ENCODE results near the gene GPRC5A.

GPRC5A gene

DNA sequence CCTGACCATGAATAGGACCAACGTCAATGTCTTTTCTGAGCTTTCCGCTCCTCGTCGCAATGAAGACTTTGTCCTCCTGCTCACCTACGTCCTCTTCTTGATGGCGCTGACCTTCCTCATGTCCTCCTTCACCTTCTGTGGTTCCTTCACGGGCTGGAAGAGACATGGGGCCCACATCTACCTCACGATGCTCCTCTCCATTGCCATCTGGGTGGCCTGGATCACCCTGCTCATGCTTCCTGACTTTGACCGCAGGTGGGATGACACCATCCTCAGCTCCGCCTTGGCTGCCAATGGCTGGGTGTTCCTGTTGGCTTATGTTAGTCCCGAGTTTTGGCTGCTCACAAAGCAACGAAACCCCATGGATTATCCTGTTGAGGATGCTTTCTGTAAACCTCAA lies 17.3 kb downstream of the GPRC5A start:
- CTCF ChIA-PET, result no interaction called here

DNA sequence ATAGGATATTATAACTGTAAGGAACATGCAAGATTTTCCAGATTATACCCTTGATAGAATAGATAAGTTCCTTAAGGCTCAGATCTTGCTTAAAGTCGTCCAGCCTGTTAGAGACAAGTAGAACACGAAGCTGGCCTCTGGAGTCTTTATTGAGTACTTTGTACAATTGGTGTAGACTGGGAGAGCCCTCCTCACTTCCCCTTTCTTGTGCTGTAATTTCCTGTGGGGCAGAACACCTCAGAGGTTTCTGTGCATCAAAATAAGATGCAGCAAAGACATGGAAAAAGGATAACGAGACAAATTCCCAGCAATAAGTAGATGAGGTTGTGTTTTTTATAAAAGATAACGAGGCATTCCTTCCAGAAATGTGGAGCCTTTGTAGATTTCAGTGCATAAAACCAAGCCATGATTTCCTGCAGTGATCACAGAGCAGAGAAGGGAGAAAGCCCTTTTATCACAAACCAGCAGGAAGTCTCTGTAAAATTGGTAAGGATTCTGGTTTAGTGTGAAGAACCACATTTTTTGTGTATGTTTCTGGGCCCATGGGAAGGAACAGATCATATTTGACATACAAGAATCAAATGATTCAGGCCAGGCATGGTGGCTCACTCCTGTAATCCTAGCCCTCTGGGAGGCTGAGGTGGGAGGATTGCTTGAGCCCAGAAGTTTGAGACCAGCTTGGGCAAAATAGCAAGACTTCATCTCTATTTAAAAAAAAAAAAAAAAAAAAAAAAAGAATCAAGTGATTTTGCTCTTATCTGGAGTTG lies 18.0 kb downstream of the GPRC5A start:
- ChIA-PET CTCF (no interaction called here), POLR2A (ENCODE audit: low non-redundant PET) (no interaction called here)
- H3K27ac ChIP-seq, result no peak overlapping the region
- TF ChIP-seq, protein P1, sequence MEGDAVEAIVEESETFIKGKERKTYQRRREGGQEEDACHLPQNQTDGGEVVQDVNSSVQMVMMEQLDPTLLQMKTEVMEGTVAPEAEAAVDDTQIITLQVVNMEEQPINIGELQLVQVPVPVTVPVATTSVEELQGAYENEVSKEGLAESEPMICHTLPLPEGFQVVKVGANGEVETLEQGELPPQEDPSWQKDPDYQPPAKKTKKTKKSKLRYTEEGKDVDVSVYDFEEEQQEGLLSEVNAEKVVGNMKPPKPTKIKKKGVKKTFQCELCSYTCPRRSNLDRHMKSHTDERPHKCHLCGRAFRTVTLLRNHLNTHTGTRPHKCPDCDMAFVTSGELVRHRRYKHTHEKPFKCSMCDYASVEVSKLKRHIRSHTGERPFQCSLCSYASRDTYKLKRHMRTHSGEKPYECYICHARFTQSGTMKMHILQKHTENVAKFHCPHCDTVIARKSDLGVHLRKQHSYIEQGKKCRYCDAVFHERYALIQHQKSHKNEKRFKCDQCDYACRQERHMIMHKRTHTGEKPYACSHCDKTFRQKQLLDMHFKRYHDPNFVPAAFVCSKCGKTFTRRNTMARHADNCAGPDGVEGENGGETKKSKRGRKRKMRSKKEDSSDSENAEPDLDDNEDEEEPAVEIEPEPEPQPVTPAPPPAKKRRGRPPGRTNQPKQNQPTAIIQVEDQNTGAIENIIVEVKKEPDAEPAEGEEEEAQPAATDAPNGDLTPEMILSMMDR (conservative IDR thresholded peaks at IDR 0.05; ENCODE audit: low read depth), result no peak
- DNase-seq (ENCODE audit: low spot score), result no peak

More for the DNA sequence above, 17.3 kb downstream of the GPRC5A start:
- DNase-seq (ENCODE audit: low spot score), result no peak
- POLR2A ChIA-PET (ENCODE audit: low non-redundant PET), result no interaction called here
- TF ChIP-seq, protein P1 (conservative IDR thresholded peaks at IDR 0.05; ENCODE audit: low read depth), result no peak
- H3K27ac ChIP-seq, result no peak overlapping the region

DNA sequence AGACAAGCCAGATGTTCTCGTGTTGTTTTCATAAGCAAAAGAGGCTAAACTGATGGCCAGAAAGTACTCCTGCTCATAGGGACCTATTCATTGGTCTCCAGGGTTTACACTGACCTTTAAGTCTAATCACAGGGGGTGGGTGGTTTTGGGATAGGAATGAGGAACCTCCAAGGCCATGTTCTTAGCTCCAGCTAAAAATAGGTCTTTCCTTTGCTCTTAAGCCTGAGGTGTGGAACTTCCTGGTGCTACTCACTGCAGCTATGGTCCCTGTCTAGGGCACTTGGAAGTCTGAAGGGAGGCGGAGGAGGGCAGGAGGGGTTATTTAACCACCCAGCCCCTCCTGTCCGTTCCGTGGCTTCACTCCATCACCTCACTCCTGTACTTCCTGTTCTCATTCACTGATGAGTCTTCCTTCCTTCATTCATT lies 18.6 kb downstream of the GPRC5A start:
- no peak for DNase-seq (ENCODE audit: low spot score)
- TF ChIP-seq, protein P1 (conservative IDR thresholded peaks at IDR 0.05; ENCODE audit: low read depth), result no peak
- ChIA-PET CTCF (no interaction called here), POLR2A (ENCODE audit: low non-redundant PET) (no interaction called here)
- H3K27ac ChIP-seq, result no peak overlapping the region

DNA sequence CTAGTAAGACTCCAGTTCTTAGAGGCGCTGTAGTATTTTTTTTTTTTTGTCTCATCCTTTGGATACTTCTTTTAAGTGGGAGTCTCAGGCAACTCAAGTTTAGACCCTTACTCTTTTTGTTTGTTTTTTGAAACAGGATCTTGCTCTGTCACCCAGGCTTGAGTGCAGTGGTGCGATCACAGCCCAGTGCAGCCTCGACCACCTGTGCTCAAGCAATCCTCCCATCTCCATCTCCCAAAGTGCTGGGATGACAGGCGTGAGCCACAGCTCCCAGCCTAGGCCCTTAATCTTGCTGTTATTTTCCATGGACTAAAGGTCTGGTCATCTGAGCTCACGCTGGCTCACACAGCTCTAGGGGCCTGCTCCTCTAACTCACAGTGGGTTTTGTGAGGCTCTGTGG lies 21.3 kb downstream of the GPRC5A start:
- ChIA-PET CTCF (interaction anchor here (0.7 kb wide), 1 partner anchor 71 kb away, joined by 3 read pairs; no protein-coding TSS in a partner anchor), POLR2A (ENCODE audit: low non-redundant PET) (no interaction called here)
- no peak for DNase-seq (ENCODE audit: low spot score)
- no peak overlapping the region for H3K27ac ChIP-seq
- TF ChIP-seq, protein P1 (conservative IDR thresholded peaks at IDR 0.05; ENCODE audit: low read depth), result no peak

DNA sequence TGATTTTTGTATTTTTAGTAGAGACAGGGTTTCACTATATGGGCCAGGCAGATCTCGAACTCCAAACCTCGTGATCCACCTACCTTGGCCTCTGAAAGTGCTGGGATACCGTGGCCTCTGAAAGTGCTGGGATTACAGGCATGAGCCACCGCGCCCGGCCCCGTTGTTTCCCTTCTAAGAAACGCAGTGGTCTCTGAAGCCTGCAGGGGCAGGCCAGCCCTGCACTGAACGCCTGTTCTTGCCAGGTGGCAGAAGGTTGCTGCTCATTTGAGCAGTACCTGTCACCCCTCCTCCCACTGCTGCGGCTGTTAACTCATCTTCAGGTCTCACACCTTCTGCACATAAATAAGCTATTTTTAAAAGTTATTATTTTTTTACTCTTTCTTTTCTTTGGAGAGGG lies 24.3 kb downstream of the GPRC5A start:
- H3K27ac ChIP-seq, result peak overlapping the region; percentile 13; the same call in 1 of the 2 replicates
- TF ChIP-seq, protein P1 (conservative IDR thresholded peaks at IDR 0.05; ENCODE audit: low read depth), result no peak
- DNase-seq (ENCODE audit: low spot score), result no peak
- ChIA-PET POLR2A (ENCODE audit: low non-redundant PET) (no interaction called here), CTCF (interaction anchor here (0.6 to 1.9 kb wide), 6 partner anchors 17 to 297 kb away, joined by 3 to 11 read pairs (median 4); no protein-coding TSS in a partner anchor)

DNA sequence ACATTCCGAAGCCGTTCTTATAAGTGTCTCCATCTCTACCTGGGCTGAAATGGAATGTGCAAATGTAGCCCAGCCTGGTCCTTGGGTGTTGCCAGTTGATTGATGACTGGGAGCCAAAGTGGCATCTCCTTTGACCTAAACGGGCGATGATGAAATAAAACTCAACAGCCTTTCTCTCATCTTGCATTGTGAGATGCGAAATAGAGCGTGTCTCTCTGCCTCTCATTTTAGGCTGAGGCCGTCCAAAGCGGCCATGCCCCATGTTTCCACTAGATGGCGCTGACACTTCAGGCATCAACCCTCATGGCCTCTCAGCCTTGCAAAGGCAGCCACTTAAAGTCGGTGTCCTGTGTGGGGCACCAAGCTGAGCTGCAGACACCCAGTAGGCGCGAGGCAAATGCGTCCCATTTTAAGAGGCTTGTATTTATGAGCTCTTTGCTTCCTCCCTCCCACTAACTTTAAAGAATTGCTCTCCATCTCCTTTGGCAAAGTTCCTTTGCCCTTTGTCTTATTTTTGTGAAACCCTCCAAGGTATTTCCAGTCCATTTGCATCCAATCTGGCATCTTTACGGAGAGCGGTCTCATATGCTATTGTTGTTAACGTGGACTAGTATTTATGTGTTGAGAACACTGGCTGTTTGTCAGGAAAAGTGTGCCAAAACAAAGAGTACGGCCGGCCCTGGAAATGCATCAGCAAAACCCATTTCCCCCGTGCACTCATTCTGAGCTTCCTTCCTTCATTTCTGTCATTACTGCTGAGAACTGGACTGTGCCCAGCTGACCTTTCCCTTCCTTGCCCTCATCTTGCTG lies 25.0 kb downstream of the GPRC5A start:
- TF ChIP-seq, protein P1 (conservative IDR thresholded peaks at IDR 0.05; ENCODE audit: low read depth), result peak; percentile 76
- no peak for DNase-seq (ENCODE audit: low spot score)
- ChIA-PET POLR2A (ENCODE audit: low non-redundant PET) (no interaction called here), CTCF (interaction anchor here (0.6 to 1.9 kb wide), 7 partner anchors 23 to 1244 kb away, joined by 3 to 11 read pairs (median 4); no protein-coding TSS in a partner anchor)
- no peak overlapping the region for H3K27ac ChIP-seq

All from RWPE1 (cell line).